IMR-90 (cell line): ENCODE data around the gene ACE2. TPM values are rescaled to one million over a fixed set of nuclear protein-coding genes. Genes with fewer than 3 reads are reported as not detected.
A peak's percentile ranks its signal among the peaks of the same experiment; 100 is the strongest.

Experiments used
- ATAC-seq: fragments of 200-7000 bp; cut with Tn5 transposase; 2 replicates; pipeline ENCODE4 v1.9.1; 2020; ENCODE audit warnings: low read depth, mild to moderate bottlenecking, moderate library complexity
- BruUV-seq: library from RNA; stranded (reverse); fragments of 400-500 nt; replicated peaks from 2 replicates; lab custom pipeline; 2021; lab: Mats Ljungman, UMichigan
- CTCF ChIA-PET: fragments of 300-600 bp; formaldehyde crosslinking; extraction: SDS; loops from one replicate; lab custom pipeline; 2021; ENCODE audit warnings: antibody characterized with exemption; lab: Yijun Ruan, JAX
- POLR2A ChIA-PET: fragments of 300-600 bp; sonication (Branson Sonifier 250); formaldehyde crosslinking; loops from one replicate; lab custom pipeline; 2022; ENCODE audit warnings: antibody characterized with exemption; ENCODE audit not compliant: unreplicated experiment; lab: Charles Lee
- DNase-seq: peaks from one replicate; pipeline ENCODE4 v3.0.0; 2013
- H2AFZ ChIP-seq: replicated peaks from 2 replicates; pipeline ENCODE3; 2013; ENCODE audit warnings: low read length, mild to moderate bottlenecking; ENCODE audit not compliant: poor library complexity
- H2AK5ac ChIP-seq: 2 replicates; pipeline ENCODE4 v1.6.1; 2013; ENCODE audit warnings: low read depth, low read length, inconsistent platforms
- H2AK9ac ChIP-seq: replicated peaks from 2 replicates; pipeline ENCODE3; 2013; ENCODE audit warnings: mild to moderate bottlenecking, low read depth, low read length, moderate library complexity; ENCODE audit not compliant: poor library complexity
- H2BK120ac ChIP-seq: 2 replicates; pipeline ENCODE4 v1.6.1; 2013; ENCODE audit warnings: low read depth, low read length, inconsistent platforms
- H2BK15ac ChIP-seq: 3 replicates; pipeline ENCODE4 v1.6.1; 2013; ENCODE audit warnings: low read depth, low read length, inconsistent platforms
- H2BK20ac ChIP-seq: 2 replicates; pipeline ENCODE4 v1.6.1; 2013; ENCODE audit warnings: low read depth, mild to moderate bottlenecking, inconsistent platforms, low read length, moderate library complexity
- H2BK5ac ChIP-seq: 2 replicates; pipeline ENCODE4 v1.6.1; 2013; ENCODE audit warnings: mild to moderate bottlenecking, low read depth, low read length, inconsistent platforms; ENCODE audit not compliant: poor library complexity, severe bottlenecking
- H3K14ac ChIP-seq: replicated peaks from 2 replicates; pipeline ENCODE4 v1.6.1; 2013; ENCODE audit warnings: low read depth, low read length, inconsistent platforms
- H3K18ac ChIP-seq: 2 replicates; pipeline ENCODE4 v1.6.1; 2013; ENCODE audit warnings: low read depth, low read length, control low read depth
- H3K23ac ChIP-seq: 2 replicates; pipeline ENCODE4 v1.6.1; 2013; ENCODE audit warnings: low read depth, low read length, inconsistent platforms
- H3K27ac ChIP-seq: 2 replicates; pipeline ENCODE4 v1.5.1; 2013; ENCODE audit warnings: mild to moderate bottlenecking, control low read depth, low read length; ENCODE audit not compliant: insufficient read depth
- H3K27me3 ChIP-seq: 2 replicates; pipeline ENCODE4 v1.6.1; 2013; ENCODE audit warnings: low read length; ENCODE audit not compliant: control insufficient read depth, insufficient read depth
- H3K36me3 ChIP-seq: 2 replicates; pipeline ENCODE4 v1.6.1; 2013; ENCODE audit warnings: low read length, mixed read lengths; ENCODE audit not compliant: control insufficient read depth, insufficient read depth
- H3K4ac ChIP-seq: 2 replicates; pipeline ENCODE4 v1.6.1; 2013; ENCODE audit warnings: low read depth, low read length, inconsistent platforms
- H3K4me1 ChIP-seq: 2 replicates; pipeline ENCODE4 v1.6.1; 2013; ENCODE audit warnings: low read length, mixed read lengths; ENCODE audit not compliant: control insufficient read depth, insufficient read depth
- H3K4me2 ChIP-seq: 2 replicates; pipeline ENCODE4 v1.6.1; 2013; ENCODE audit warnings: low read depth, mild to moderate bottlenecking, control low read depth, low read length, moderate library complexity
- H3K4me3 ChIP-seq: 2 replicates; pipeline ENCODE4 v1.5.1; 2013; ENCODE audit warnings: low read depth, mild to moderate bottlenecking, control low read depth, low read length, moderate library complexity; ENCODE audit not compliant: insufficient read depth
- H3K56ac ChIP-seq: 2 replicates; pipeline ENCODE4 v1.6.1; 2013; ENCODE audit warnings: low read length, inconsistent platforms; ENCODE audit not compliant: insufficient read depth; ENCODE audit errors: extremely low read depth
- H3K79me1 ChIP-seq, 2 experiments: 2 replicates each; pipeline ENCODE4 v1.6.1; 2013; ENCODE audit warnings: low read length in 2 of 2, inconsistent platforms in 1 of 2, low read depth in 1 of 2
- H3K9ac ChIP-seq: 2 replicates; pipeline ENCODE4 v1.6.1; 2013; ENCODE audit warnings: low read depth, low read length, control low read depth
- H3K9me1 ChIP-seq: 2 replicates; pipeline ENCODE4 v1.6.1; 2013; ENCODE audit warnings: low read length, inconsistent platforms; ENCODE audit not compliant: insufficient read depth
- H3K9me3 ChIP-seq: 2 replicates; pipeline ENCODE4 v1.6.1; 2013; ENCODE audit warnings: low read length; ENCODE audit not compliant: control insufficient read depth, insufficient read depth
- H4K20me1 ChIP-seq: 2 replicates; pipeline ENCODE4 v1.6.1; 2013; ENCODE audit warnings: low read length, inconsistent platforms; ENCODE audit not compliant: insufficient read depth
- H4K5ac ChIP-seq: 2 replicates; pipeline ENCODE4 v1.6.1; 2013; ENCODE audit warnings: mild to moderate bottlenecking, low read depth, low read length, control low read depth
- H4K8ac ChIP-seq, 2 experiments: 2 replicates each; pipeline ENCODE4 v1.6.1; 2013; ENCODE audit warnings: low read depth in 2 of 2, low read length in 2 of 2, control low read depth in 1 of 2, inconsistent platforms in 1 of 2
- H4K91ac ChIP-seq: 2 replicates; pipeline ENCODE4 v1.6.1; 2013; ENCODE audit warnings: low read depth, low read length, inconsistent platforms; ENCODE audit not compliant: insufficient read depth
- BHLHE40 ChIP-seq: fragments of 150-350 bp; IDR thresholded peaks from 2 replicates; pipeline ENCODE4 v1.6.1; 2016; ENCODE audit warnings: mild to moderate bottlenecking, low read depth, low read length
- CEBPB ChIP-seq: IDR thresholded peaks from 2 replicates; pipeline ENCODE4 v1.6.1; 2012; ENCODE audit warnings: low read depth, low read length, improper control_type of control experiment
- CHD1 ChIP-seq: IDR thresholded peaks from 2 replicates; pipeline ENCODE4 v1.6.1; 2012; ENCODE audit warnings: low read depth, low read length, improper control_type of control experiment
- CTCF ChIP-seq: conservative IDR thresholded peaks from 2 replicates; pipeline ENCODE4 v1.5.1; 2012; ENCODE audit warnings: mild to moderate bottlenecking, low read depth, low read length, improper control_type of control experiment
- ELK1 ChIP-seq: fragments of 150-350 bp; IDR thresholded peaks from 2 replicates; pipeline ENCODE4 v1.6.1; 2016; ENCODE audit warnings: low read depth, mild to moderate bottlenecking, low read length, moderate library complexity, borderline replicate concordance
- MAFK ChIP-seq: IDR thresholded peaks from 2 replicates; pipeline ENCODE4 v1.6.1; 2012; ENCODE audit warnings: low read depth, low read length, improper control_type of control experiment
- MAZ ChIP-seq: IDR thresholded peaks from 2 replicates; pipeline ENCODE4 v1.6.1; 2012; ENCODE audit warnings: low read depth, mild to moderate bottlenecking, low read length, improper control_type of control experiment, moderate library complexity, borderline replicate concordance
- MXI1 ChIP-seq: IDR thresholded peaks from 2 replicates; pipeline ENCODE4 v1.6.1; 2012; ENCODE audit warnings: low read depth, mild to moderate bottlenecking, low read length, moderate library complexity, borderline replicate concordance
- POLR2A ChIP-seq: IDR thresholded peaks from 2 replicates; pipeline ENCODE4 v1.6.1; 2012; ENCODE audit warnings: mild to moderate bottlenecking, low read depth, low read length
- RAD21 ChIP-seq: IDR thresholded peaks from 2 replicates; pipeline ENCODE4 v1.6.1; 2012; ENCODE audit warnings: low read length, improper control_type of control experiment
- RFX5 ChIP-seq: IDR thresholded peaks from 2 replicates; pipeline ENCODE4 v1.8.0; 2012; ENCODE audit warnings: low read depth, mild to moderate bottlenecking, low read length, moderate library complexity
- SMC3 ChIP-seq: fragments of 150-350 bp; IDR thresholded peaks from 2 replicates; pipeline ENCODE4 v1.6.1; 2016; ENCODE audit warnings: low read depth, mild to moderate bottlenecking, antibody characterized with exemption, low read length, moderate library complexity
- USF2 ChIP-seq: fragments of 150-350 bp; IDR thresholded peaks from 2 replicates; pipeline ENCODE4 v1.6.1; 2017; ENCODE audit warnings: mild to moderate bottlenecking, antibody characterized with exemption, low read length, low read depth
- WGBS, 2 experiments: methylation state at CpG; one replicate each; pipeline versions ENCODE4 v1.1.5 to v1.1.7; 2013; ENCODE audit warnings: missing lambda C conversion rate in 2 of 2; ENCODE audit not compliant: insufficient read length in 1 of 2; ENCODE audit errors: extremely low coverage in 2 of 2; 5-methylcytosine and 5-hydroxymethylcytosine counted together
- dilution Hi-C: fragments of 300-500 bp; cut with HindIII; formaldehyde crosslinking; loops from one replicate; pipeline ENCODE4 v1.14.3; 2018; ENCODE audit warnings: low sequenced_read_pairs; ENCODE audit not compliant: unreplicated experiment
- in situ Hi-C: fragments of 300-500 bp; cut with MboI; formaldehyde crosslinking; loops from 3 replicates; pipeline ENCODE4 v1.14.3; 2019; ENCODE audit warnings: low sequenced_read_pairs, inconsistent platforms, mixed read lengths
- intact Hi-C: fragments of 100-400 bp; cut with micrococcal nuclease; formaldehyde crosslinking; loops from 2 replicates; pipeline ENCODE4 v1.10.0; 2022
- polyA plus RNA-seq, 3 experiments: library from polyadenylated mRNA; depleted of rRNA; stranded (reverse); fragments of >200 nt; gene quantifications; 2 replicates each; pipeline ENCODE4 v1.2.3, GENCODE V29; 2012; ENCODE audit warnings: low replicate concordance in 1 of 3
- total RNA-seq: library from RNA; depleted of rRNA; stranded (reverse); fragments of >200 nt; gene quantifications from 2 replicates; pipeline ENCODE4 v1.2.3, GENCODE V29; 2012

Gene ACE2
- total and polyA plus RNA-seq, 2 of the 4 experiments (the other 2 are of a cell fraction), result not detected

- H3K23ac ChIP-seq, result no peak overlapping the region
- dilution Hi-C loops (no loop called here), intact Hi-C loops (no loop called here), in situ Hi-C loops (no loop called here)
- no peaks in the 10 kb centered on the region for H3K4me1 ChIP-seq
- no peak overlapping the region for H3K4me3 ChIP-seq
- H2BK20ac ChIP-seq, result no peak overlapping the region
- H2BK120ac ChIP-seq, result no peak overlapping the region
- H3K4me2 ChIP-seq, result no peak overlapping the region; the same call in 1 of the 2 replicates
- no peak overlapping the region for H3K27ac ChIP-seq
- H3K14ac ChIP-seq, result no peak overlapping the region
- H4K91ac ChIP-seq, result no peak overlapping the region
- H2BK5ac ChIP-seq, result no peak overlapping the region
- H2BK15ac ChIP-seq, result no peak overlapping the region
- CTCF ChIA-PET, result no interaction called here
- no peak overlapping the region for H3K4ac ChIP-seq
- peak; percentile 23 for DNase-seq
- no peak for TF ChIP-seq CHD1
- TF ChIP-seq POLR2A, result no peak
- TF ChIP-seq RFX5, result no peak
- no peak for TF ChIP-seq CEBPB
- TF ChIP-seq MAZ, result no peak
- TF ChIP-seq USF2, result no peak
- TF ChIP-seq SMC3, result no peak
- TF ChIP-seq ELK1, result no peak
- no peak for TF ChIP-seq RAD21
- TF ChIP-seq MAFK, result no peak
- no peak for TF ChIP-seq CTCF
- no peak for TF ChIP-seq BHLHE40
- no peak for TF ChIP-seq MXI1
- no peak overlapping the region for H4K8ac ChIP-seq
- POLR2A ChIA-PET, result no interaction called here
- H4K5ac ChIP-seq, result no peak overlapping the region
- H3K9ac ChIP-seq, result no peak overlapping the region
- H2AK9ac ChIP-seq, result no peak overlapping the region
- no peaks in the 10 kb centered on the region for H3K79me1 ChIP-seq
- no peaks in the 10 kb centered on the region for H3K9me3 ChIP-seq
- no peak overlapping the region for H2AFZ ChIP-seq
- no CpG with 5 or more reads among the region's 1 CpG for WGBS, 2 experiments
- BruUV-seq, result no TSS peak
- no peaks in the 10 kb centered on the region for H3K36me3 ChIP-seq
- no peaks in the 10 kb centered on the region for H4K20me1 ChIP-seq
- no peak overlapping the region for H3K56ac ChIP-seq
- H3K9me1 ChIP-seq, result no peaks in the 10 kb centered on the region
- H2AK5ac ChIP-seq, result no peak overlapping the region
- ATAC-seq, result no peak; the same call in 1 of the 2 replicates
- peaks cover 9% of the 10 kb centered on the region for H3K27me3 ChIP-seq
- no peak overlapping the region for H3K18ac ChIP-seq
Observed at GRCh38 chrX:15576019-15576418, 24.7 kb downstream of the ACE2 start.
